ENCODE data around the gene ESR2.

GRCh38 chr14:64266239-64266638 is 27.9 kb downstream of the ESR2 start:
- TF ChIP-seq CTCF (IDR thresholded peaks at IDR 0.05 in 4 of 5, conservative IDR thresholded peaks at IDR 0.05 in 1 of 5) (no peak), POLR2A (IDR thresholded peaks at IDR 0.05) (no peak)
